NCI-H69 (cell line): ENCODE results near the gene URAD.
"Not testable (repeated sequence)": the region's sequence is repeated elsewhere in the genome, so short reads cannot be mapped to it uniquely, and the experiment has no call there.

Source experiments
- DNase-seq: peaks from one replicate; lab custom pipeline; 2025; lab: John Stamatoyannopoulos, UW

URAD gene

DNA sequence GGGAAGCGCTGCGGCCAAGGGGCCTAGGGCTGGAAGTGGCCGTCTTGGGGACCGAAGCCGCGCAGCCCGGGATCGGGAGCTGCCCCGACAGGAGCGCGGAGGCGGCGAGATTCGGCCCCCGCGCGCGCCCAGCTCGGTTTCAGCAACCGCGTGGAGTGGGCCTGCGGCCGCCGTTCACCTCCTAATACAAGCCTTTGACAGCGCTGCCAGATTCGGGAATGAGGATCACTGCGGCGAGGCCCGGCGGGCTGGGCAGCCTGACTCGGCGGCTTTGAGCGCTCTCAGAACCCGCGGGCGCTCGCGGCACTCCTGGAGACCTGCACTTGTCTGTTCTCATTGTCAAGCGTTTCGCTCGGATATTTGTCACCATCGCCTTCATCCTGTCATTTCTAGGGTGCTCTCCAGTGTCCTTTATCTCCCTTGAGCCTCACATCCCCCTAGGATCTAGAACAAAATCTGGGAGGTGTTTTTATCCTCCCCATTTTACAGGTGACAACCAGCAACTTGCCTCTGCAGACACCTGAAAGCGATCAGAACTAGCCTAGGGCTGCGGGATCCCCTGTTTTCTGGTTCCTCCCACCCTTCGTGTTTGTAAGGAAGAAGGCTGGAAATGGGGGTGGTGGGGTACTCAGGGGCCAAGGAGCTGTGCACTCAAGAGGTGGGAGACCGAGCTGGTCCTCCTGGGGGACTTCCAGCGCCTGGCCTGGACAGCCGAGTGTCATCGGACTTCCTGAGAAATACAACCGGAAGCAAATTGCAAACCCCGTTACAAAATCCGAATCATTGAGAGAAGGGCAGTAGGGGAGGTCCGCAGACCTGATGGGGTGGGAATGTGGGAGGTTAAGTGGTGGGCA, 17.9 kb downstream of the URAD start:
- no peak for DNase-seq

DNA sequence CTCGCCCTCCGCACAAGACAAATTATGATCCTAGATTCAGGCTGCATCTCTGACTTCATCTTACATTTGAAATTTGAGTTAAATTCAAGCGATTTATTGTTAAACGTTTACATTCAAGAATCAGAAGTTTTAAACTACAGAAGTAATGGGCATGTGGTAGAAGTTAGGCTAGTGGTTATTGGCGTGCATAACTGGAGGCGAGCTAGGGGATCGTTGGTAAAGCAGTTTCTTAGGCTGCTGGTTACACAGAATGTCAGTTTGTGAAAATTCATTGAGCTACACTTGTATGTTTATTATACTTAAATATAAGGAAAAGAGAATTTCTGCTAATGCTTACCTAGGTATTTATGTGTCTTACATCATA, 18.6 kb downstream of the URAD start:
- DNase-seq, result no peak

DNA sequence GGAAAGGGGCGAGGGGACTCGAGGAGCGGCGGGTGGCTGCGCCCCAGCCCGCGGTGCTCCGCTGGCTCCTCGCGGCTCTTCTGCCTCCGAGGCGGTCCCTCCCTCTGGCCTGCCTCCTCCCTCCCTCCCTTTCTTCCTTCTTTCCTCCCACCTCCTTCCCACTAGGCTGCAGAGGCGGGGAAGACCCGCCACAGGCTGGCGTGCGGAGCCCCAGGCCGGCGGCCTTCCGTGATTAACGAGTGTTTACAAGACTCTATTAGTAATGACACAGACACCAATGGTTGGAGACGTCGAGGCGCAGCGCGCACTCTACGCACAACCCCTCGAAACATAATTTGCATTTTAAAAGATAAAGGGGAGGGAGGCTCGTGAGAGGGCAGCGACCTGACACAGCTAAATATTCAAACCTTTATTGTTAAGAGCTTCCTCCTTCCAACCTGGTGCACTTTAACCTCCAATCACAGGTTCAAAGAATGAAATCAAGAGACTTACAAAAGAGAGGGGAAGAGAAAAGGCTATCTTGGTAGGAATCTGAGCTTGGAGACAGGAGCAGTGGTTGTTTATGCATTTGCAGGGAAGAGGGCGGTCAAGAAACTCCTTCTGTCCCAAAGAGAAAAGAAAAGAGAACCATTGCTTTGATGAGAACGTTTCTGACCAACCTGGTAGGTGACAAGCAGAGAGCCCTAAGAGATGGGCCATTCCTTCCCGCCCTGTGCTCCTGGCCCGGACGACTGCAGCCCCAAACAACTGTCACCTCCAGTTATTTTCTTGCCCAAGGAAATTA, 19.2 kb downstream of the URAD start, which contains the start of gene CDX2:
Gene CDX2, minus strand, starts transcription at position 234 of the 784 bp plus-strand sequence. CDS start 309 bp downstream, outside the sequence.
- no peak for DNase-seq

DNA sequence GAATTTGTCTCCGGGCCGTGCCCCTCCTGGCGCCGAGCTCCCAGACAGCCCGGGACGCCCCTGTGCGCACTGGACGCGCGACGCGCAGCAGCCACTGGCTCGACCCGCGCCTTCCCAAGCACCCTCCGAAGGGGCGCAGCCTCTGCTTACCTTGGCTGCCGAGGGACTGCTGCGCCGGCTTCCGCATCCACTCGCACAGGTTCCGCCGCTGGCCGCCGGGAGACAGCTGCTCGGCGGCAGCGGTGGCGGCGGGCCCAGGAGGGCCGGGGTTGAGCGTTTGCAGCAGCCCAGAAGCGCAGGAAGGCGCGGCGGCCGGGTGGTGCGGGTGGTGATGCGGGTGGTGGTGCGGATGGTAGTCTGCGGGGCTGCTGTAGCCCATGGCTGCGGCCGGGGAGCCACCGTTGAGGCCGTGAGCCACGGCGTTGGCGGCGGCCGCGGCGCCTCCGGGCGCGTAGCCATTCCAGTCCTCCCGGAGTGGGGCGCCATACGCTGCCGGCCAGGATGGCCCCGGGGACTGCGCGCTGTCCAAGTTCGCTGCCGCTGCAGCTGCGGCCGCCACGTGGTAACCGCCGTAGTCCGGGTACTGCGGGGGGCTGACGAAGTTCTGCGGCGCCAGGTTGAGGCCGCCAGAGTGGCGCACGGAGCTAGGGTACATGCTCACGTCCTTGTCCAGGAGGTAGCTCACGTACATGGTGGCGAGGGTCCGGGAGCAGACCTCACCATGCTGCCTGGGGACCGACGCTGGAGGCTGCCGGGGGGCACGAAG, 20.0 kb downstream of the URAD start:
- peak; percentile 35 for DNase-seq

DNA sequence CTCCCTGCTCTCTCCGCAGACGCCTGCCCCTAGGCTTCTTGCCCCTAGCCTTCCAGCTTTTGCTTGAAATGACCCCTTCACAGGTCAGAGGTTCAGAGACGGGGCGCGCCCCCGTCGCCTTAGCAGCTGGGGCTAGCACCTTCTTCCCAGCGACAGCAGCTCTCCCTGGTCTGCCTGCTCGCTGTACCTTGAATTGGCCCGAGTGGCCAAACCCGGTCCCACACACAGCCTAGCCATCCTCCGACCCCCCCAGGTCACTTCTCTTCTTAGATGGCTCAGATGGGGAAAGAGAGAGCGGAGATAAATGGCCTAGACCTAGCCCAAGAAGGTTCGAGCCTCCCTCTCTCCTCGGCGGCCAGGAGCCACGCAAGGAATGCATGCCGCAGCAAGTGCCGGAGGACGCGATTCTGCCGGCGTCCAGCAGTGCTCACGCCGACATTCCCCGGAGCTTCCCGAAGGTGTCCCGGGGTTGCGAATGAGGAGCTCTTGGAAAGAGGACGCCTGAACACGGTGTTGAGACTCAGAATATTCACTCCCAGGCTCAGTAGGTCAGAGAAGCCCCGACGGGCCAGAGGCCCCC, 20.7 kb downstream of the URAD start:
- DNase-seq, result no peak

DNA sequence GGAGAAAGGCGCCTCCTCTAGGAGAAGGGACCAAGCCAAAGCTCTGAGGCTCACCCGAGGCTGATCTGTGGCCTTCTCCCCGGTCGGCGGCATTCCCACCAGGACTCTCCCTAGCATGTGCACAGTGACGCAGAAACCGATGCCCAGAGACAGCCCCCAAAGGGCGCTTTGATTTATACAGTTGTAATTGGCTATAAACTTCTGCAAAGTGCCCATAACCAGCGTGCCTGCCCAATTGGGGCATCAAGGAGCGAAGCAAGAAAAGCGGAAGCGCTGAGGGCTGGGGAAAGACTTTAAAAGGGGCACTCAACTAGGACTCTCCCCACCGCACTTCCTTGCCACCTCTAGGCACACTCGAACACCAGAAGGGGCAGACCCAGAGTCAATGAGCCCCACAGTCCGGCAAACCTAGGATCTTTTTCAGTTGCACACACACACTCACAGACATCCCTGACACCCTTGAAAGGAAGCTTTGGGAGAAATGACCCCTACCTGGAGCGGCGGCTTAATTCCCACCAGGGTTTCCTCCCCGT, 21.2 kb downstream of the URAD start:
- DNase-seq, result no peak

DNA sequence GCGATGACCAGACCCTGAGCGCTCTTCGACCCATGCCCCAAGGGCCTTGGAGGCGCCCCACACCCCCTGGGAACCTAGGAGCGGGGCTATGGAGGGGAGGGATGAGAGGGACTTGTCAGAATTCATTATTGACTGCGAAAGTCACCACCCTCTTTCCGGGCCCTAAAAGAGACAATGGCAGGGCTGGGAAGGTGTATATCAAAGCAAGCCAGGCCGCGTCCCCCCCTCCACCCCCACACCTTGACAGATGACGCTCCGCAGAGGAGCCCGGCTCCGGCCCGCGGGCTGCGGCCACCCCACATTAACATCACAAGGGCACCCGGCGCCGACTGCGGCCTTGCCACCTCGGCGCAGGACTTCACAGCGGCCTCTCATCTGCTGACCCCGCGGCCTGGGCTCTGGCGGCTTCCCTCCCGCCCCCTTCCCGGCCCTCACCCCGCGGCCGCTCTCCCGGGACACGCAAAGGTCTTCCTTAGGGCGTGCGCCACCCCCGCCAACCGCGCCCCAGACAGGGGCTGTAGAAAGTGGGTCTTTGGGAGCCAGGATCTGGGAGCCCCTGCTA, 21.8 kb downstream of the URAD start:
- DNase-seq, result no peak

DNA sequence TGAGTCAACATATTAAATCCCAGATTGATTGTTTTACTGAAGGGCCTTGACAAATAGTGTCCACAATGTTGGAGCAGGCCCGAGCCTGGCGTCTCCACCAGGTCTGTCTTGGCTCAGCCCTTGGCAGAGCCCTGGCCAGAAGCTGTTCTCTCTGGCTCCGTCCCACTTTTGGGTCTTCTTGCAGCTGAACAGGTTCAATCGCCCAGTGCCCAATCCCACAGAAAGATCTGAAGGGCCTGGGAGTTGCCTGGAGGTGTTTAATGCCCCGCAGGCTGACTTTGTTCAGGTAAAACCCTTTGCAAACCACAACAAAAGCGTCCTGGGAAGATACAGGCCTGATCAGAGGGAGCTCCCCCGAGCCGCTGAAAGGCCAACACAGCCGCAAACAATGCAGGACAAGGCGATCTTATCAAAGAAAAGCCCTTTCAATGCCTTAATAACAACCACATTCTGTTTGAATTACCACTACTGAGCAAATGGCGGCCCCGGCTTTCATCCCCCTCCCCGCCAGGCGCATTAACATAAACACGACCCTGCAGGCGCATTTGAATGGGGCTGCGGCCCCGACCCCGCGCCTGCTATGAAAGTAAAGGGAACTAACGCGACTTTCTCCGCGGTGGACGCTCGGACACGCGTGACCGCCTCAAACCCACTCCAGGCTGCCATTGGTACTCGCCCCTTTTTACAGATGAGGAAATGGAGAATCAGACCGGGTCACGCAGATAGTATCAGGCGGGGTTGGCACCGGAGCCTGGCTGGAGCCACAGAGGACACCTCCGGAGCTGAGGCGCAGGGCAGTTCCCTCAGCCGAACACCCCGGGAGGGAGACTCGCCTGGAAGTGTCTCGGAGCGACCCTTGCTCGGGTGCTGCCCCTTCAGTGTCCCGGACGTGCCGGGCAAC, 22.5 kb downstream of the URAD start:
- DNase-seq, result peak; percentile 8

DNA sequence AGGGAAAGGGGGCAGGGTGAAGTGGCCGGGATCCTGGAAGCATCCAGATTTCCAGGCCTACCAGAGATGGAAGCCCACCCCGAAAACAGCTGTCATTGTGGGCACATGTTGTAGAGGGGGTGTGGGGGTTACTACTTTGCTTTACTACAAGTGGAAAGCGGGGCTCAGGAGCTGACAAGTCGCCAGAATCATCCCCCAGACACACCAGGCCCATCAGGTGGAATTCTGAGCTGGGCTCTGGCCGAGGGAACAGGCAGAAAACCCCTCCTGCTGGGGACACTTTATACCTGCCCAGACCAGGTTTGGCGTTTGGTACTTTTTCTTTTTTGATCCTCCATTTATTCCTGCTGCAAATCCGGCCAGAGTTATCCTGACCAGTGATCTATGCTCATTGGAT, 23.2 kb downstream of the URAD start:
- DNase-seq, result no peak

DNA sequence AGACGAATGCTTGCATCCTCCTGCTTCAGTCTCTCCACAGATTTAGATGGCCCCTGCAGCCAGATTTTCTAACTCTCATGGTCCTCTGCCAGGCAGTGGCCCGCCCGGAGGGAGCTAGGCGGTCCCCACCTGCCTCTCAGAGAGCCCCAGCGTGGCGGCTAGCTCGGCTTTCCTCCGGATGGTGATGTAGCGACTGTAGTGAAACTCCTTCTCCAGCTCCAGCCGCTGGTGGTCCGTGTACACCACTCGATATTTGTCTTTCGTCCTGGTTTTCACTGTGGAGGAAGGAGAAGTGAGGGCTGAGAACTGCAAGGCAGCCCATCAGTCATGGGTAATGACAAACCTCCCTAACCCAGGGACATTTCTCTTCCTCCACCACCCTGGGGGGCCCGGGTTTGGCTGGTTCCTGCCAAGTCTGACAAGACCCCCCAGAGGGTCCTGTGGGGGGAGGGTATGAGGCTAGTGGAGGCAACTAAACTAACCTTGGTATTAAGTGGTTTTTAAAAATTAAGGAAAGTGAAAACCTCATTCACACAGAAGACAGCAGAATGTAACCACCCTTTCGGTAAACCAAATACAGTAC, 23.7 kb downstream of the URAD start:
- DNase-seq, result no peak

DNA sequence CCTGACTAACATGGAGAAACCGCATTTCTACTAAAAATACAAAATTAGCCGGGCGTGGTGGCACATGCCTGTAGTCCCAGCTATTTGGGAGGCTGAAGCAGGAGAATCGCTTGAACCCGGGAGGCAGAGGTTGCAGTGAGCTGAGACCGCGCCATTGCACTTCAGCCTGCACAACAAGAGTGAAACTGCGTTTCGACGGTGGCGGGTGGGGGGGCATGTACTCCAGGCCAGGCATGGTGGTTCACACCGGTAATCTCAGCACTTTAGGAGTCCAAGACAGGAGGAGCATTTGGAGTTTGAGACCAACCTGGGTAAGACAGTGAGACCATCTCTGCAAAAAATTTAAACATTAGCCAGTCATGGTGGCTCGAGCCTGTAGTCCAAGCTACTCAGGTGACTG, 24.3 kb downstream of the URAD start:
- DNase-seq, result not testable (repeated sequence)

DNA sequence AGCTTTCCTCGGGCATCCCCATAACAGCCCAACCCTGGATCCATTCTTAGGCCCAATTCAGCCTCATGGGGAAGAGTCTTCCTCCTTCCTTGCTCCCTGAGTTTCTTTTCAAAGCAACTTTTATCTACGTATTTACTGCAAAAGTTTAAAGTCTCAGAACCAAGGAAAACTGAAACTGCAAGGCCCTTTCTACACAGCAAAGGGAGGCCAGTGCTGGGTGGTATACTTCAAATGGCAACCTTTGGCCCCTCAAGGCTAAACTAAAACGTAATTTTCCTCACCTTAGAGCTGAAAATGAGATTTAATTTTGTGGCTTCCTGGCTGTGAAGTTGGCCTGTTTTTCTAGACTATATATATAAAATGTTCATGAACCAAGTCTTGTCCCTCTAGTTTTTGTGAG, 25.0 kb downstream of the URAD start:
- DNase-seq, result no peak

DNA sequence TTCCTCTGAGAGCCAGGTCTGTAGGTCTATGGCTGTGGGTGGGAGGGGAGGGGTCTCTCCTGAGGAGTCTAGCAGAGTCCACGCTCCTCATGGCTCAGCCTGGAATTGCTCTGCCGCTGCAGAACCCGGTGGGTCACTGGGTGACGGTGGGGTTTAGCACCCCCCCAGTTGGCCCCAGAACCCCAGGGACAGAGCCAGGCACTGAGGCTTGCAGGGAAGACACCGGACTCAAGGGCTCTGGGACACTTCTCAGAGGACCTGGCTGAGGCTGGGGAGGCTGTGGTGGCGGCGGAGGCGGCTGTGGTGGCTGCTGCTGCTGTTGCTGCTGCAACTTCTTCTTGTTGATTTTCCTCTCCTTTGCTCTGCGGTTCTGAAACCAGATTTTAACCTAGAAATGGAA, 25.5 kb downstream of the URAD start:
- no peak for DNase-seq

DNA sequence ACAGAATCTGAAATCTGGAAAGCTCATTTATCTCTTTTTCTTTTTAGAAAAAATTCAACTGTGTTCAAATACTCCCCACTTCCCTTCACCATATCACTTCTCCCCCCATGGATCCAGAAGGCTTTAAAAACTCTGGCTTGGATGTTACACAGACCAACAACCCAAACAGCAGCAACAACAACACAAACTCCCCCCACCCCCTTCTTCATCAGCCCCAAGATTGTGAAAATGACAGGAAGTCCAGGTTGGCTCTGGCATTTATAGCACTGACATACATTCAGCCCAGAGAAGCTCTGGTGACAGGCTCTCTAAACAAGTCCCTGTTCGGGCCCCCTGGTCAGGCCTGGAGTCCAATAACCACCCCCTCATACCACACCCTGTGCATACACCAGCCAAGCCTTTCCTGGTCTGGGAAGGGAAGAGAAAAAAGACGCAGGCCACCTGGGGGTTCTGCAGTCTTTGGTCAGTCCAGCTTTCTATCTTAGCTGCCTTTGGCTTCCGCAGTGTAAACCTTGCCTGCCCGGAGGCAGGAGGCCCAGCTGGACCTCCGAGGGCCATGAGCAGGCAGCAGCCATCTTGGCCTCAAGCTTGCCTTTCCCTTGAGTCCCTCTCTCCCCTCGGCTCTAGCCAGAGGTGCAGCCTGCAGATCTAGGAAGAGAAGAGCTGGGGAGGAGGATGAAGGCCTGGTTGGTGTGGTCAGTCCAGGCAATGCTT, 26.2 kb downstream of the URAD start:
- no peak for DNase-seq

DNA sequence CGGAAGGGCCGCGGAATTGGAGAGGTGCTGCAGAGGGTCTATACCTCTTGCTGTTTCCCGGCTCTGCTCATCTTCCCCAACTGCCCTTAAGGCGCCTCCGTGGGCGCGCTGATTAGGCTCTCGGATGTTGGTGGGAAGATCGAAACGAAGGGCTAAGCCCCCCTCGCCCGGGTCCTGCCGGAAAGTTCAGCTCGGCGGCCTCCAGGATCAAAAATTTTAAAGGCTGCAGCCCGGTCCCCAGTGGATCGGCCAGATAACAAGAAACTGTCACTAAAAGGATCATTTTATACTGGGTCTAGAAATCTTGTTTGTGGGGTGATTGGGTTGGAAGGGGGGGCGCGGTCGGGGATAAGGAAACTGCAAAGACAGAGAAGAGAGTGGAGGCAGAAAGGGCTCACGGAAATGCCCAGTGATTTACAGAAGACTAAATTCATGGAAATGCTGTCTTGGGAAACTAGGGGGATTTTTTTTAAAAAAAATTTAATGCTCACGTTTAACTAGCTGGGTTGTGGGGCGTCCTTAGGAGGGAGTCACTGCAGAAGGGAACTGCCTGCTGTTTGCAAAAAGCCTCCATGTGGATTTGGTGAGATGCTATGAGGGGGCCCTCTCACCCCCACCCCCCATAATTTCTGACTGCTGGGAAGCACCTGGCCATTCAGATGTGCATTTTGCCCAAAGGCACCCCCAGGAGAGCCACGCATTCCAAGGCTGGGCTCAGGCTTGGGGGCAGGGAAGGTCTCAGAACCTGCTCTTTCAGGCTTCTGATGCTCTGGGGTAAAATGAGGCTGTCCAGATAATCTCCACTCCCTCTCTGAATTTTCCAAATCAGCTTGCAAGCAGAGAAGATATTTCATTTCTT, 27.0 kb downstream of the URAD start:
- DNase-seq, result no peak

DNA sequence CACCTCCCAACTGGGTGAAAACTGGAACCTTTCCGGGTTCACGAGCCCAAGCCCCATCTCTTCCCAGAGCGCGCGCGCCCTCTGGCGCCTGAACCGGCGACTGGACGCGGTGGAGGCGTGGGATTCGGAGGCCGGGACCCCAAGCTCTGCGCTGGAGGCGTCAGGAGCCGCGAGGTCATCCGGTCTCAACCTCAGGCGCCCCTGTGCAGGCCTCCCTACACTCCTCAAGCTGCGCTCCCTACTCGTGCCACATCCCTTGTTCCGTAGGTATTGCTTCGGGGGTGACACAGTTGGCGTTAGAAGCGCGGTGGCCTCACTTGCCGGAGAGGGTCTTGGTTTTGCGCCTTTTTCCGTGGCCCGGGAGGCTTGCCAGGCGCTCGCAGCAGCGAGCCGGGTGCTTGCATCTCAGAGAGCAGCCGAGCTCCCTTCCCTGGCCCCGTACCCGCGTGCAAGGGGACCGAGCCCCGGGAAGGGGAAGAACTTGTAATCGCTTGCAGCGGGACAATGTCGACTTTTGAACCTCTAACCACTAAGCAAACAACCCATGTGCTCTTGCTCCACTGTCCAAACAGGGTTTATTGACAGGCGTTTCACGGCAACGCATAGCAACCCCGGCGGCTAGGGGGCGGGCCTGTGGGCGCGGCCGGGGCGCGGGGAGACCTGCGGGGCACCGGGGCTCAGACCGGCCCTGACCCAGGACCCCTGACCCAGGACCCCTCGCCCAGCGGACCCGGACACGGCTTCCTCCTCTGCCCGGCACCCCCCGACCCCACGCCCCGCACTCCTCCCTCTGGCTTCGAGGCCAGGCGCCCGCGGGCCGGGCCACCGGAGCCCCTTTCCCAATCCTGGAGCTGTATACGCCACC, 27.9 kb downstream of the URAD start:
- peak; percentile 58 for DNase-seq

DNA sequence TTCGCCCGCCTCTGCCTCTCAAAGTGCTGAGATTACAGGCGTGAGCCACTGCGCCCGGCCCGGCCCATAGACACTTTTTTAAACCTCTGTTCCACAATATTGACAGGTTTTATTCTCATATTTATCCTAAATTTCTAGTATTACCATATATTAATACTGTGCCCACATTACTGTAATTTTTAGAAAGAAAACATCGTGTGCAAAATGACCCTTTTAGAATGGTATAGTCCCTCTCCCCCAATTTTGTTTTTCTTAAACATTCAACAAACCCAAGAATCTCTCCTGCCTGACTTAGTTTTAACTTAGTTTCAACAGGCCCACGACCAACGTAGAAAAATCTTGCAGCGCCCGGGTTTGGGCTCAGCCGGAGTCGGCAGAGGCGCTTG, 28.5 kb downstream of the URAD start:
- no peak for DNase-seq
